ENCODE data around the gene SPRY1. TPM values are rescaled to one million over a fixed set of nuclear protein-coding genes. Genes with fewer than 3 reads are reported as not detected.

Gene SPRY1
- total RNA-seq, 1 donor from 2014 or later: 87.3 TPM

GRCh38 chr4:123408471-123409084 is 12.0 kb downstream of the SPRY1 start:
- DNase-seq (ENCODE audit: extremely low read depth, low read depth, low spot score): no peak

DNA sequence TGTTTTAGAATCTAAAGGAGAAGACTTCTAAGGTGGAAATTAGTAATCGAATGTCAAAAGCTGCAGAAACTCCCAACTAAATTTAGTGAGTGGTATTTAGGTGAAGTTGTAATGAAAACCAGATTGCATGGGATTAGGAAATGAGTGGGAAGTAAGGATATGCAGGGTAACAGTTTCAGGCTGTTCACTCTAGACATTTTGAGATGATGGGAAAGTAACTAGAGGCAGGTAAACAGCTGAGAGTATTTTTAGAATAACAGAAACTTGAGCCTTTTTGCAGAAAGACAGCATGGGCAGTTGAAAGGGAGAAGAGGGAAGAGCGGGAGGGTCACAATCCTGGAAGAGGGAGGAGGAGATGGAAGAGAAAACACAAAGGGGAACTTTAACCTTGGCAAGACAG is 12.7 kb downstream of the SPRY1 start:
- no peak for DNase-seq (ENCODE audit: extremely low read depth, low read depth, low spot score)

DNA sequence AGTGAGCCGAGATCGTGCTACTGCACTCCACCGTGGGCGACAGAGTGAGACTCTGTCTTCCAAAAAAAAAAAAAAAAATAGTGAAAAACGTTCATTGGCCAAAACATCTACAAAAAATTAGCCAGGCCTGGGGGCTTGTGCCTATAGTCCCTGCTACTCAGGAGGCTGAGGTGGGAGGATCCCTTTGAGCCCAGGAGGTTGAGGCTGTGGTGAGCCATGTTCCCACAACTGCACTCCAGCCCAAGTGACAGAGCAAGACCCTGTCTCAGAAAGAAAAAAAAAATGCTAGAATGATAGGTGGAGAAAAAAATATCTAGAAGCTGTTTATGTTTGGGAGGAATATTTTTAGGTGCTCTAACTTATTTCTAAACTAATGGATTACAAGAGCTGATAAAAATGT is 14.9 kb downstream of the SPRY1 start:
- no peak for DNase-seq (ENCODE audit: extremely low read depth, low read depth, low spot score)

DNA sequence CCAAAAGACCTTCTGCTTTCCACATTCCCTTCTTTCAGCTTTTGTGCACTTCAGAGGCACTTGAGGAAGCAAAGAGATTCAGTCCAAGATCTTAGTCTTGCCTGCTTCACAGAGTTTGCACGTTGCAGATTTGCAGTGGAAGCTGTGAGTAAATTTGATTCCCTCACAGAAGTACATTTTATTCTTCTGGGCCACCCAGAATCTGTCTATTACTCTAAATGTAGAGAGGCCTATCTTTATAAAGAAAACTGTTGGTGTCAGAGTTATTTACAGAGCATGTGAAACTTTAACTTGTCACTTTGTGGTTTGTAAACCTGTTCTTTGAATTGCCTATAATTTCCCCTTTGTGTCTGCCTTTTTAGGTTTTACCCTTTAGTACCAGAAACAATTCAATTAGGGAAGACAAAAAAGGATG is 15.5 kb downstream of the SPRY1 start:
- no peak for DNase-seq (ENCODE audit: extremely low read depth, low read depth, low spot score)

DNA sequence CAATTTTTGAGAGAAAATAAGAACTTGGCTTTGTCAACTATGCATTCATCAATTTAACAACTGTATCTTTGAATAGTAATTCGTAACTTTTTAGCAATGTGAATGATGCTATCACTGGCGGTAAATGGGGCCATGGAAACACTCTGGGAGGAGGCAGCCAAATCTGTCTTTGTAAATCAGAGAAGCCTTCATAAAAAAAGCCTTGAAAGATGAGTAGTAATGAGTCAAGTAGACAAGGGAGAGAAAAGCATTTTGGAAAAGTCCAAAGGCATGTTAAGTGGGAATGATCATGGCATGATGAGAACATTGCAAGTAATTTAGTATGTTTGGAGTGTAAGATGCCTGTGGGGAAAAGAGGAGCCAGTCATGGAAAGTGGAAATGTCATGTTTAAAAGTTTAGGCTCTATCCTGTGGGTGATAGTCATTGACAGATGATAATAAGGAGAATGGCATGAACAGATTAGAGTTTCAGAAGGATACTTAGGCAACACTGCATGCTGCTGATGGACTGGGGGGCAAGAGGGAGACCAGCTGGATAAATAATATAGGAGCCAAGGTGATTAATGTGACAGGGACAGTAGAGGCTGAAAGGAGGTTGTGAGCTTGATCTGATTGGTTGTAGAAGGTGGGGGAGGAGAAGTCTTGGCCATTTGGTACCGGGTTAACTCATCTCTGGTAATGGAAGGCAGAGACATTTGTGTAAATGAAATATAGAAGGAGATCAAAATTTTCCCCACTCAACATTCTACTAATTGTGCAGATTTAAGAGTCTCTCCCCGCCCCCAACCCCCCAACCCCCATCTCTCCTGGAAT is 16.3 kb downstream of the SPRY1 start:
- DNase-seq (ENCODE audit: extremely low read depth, low read depth, low spot score): no peak

DNA sequence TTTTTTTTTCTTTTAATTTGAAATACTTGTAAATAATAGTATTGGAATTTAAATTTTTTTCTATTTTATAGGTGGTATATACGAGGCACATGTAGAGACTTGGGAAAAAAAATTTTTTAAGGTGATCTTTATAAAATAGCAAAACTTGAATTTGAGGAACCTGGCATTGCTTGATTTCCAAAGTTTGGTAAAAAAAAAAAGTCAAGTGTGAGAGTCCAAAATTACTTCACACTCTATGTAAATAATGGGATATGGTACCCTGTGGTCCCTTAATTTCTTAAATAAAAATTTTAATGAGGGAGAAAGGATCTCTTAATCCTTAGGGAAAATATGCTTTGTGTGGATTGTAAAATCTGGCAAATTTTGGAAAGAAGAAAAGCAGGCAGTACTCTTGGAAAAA is 19.0 kb downstream of the SPRY1 start:
- DNase-seq (ENCODE audit: extremely low read depth, low read depth, low spot score): no peak

DNA sequence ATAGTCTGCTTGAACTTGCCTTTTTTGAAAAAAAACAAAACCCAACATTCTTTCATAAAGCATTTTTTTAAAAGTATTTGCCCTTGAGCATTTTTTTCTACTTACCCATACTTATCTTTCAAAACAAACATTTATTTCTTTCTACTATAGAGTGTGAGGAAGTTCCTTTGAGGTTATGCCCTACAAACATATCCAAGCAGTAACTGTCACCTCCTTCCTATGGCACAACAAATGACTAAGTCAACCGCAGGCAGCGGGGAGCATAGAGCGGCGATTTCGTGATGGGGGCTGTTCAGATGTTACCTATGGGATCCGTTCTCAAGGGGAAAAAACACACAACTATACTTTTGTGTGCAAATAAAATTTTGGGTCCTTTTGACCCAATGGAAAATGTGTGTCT is 19.4 kb downstream of the SPRY1 start:
- no peak for DNase-seq (ENCODE audit: extremely low read depth, low read depth, low spot score)

- DNase-seq (ENCODE audit: extremely low read depth, low read depth, low spot score): no peak
These were observed 21.2 kb downstream of the SPRY1 start for GRCh38 chr4:123417813-123418212.

DNA sequence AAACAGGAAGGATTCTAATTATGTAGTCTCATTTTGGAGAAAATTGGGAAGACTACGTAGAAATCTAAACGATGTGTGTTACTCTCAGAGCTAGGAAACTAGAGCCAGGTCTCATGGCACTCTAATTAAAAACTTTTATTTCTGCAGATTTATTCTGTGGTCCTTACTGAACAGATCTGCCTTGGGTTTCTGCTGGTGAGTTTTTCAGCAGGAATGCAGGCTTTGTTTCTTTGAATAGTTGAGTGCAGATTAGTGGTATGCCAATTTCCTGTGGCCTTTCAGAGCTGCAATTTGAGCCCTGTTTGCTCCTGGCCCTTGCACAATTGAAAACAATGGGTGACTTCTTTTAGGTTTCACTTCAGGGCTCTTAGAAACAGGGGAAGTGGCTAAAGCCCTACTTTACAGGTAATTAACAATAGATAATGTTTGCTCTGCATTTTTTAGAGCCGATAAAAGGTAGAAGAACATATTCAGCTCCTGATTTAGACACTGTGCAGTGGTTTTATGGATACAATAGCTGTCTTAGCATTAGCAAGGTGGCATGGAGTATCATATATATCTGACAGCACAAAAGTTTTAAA is 21.8 kb downstream of the SPRY1 start:
- no peak for DNase-seq (ENCODE audit: extremely low read depth, low read depth, low spot score)

DNA sequence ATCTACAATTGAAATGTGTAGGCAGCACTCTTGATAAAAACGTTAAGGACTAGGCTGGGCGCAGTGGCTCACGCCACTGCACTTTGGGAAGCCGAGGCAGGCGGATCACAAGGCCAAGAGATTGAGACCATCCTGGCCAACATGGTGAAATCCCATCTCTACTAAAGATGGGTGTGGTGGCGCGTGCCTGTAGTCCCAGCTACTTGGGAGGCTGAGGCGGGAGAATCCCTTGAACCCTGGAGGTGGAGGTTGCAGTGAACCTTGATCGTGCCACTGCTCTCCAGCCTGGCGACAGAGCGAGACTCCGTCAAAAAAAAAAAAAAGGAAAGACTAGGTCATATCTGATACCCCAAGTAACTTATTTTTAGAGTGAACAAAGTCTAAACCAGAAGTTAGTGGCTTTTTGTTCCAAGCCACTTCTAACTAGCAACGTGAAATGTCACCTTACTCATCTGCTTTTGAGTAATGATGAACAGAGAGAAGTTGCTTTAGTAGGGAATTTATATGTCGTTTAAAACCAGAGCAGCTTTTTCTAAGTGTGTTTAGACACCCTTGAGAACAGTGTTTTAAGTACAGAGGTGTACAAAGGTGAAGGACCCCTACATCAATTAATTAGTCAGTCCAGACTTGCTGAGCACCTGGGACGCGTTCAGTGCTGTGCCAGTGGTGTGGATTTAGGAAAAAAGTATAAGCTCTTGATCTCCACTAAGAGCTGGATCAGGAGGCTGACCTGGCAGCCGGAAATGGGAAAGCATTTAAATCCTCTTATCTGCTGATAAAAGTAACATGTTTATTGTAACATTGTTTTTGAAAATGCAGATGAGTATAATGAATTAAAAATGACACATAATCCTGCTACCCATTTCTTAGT is 23.5 kb downstream of the SPRY1 start:
- DNase-seq (ENCODE audit: extremely low read depth, low read depth, low spot score): no peak

DNA sequence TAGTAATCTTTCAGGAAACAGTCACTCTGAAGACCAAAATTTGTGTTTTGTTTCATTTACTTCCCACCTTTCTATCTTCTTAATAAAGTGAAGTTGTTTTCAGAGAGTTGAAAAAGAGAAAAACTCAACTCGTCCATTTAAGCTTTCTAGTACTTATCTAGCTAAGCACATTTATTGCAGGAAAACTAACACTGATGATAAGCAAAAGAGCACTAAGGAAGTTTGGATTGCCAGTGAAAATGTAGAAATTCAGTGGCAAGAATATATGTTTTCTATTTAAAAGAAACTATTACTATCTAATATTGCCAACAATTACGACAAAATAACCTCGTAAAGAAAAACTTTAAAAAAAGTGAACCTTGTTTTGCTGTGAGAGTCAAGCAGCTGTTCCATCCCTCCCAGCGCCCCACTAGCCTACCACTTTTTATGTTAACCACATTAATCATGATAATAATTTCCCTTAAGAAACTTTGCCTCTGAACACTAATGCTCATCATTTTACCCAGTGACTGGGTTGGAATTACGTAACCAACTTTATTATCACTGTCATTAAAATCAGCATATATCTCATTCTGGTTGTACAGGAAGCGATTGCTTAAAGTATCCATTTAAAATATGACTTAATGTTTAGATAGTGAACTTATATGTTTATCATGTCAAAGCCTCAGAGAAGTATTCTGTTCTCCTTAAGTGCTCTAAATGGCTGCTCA is 24.8 kb downstream of the SPRY1 start:
- no peak for DNase-seq (ENCODE audit: extremely low read depth, low read depth, low spot score)

- DNase-seq (ENCODE audit: extremely low read depth, low read depth, low spot score): no peak
These were observed 25.6 kb downstream of the SPRY1 start for GRCh38 chr4:123421937-123422781.

GRCh38 chr4:123423819-123424218 is 27.2 kb downstream of the SPRY1 start:
- DNase-seq (ENCODE audit: extremely low read depth, low read depth, low spot score): no peak

GRCh38 chr4:123427951-123428350 is 31.4 kb downstream of the SPRY1 start:
- no peak for DNase-seq (ENCODE audit: extremely low read depth, low read depth, low spot score)

DNA sequence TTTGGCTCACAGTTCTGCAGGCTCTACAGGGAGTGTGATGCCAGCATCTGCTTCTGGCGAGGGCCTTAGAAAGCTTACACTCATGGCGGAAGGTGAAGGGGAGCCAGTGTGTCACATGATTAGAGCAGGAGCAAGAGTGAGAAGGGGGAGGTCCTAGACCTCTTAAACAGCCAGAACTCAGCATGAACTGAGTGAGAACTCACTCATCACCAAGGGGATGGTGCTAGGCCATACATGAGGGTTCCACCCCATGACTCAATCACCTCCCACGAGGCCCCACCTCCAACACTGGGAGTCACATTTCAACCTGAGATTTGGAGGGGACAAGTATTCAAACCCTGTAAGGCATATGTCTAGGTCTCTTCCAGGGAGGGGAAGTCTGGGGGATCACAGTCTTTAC is 33.4 kb downstream of the SPRY1 start:
- no peak for DNase-seq (ENCODE audit: extremely low read depth, low read depth, low spot score)

GRCh38 chr4:123430501-123430900 is 33.9 kb downstream of the SPRY1 start:
- no peak for DNase-seq (ENCODE audit: extremely low read depth, low read depth, low spot score)

GRCh38 chr4:123433573-123433972 is 37.0 kb downstream of the SPRY1 start:
- DNase-seq (ENCODE audit: extremely low read depth, low read depth, low spot score): no peak

DNA sequence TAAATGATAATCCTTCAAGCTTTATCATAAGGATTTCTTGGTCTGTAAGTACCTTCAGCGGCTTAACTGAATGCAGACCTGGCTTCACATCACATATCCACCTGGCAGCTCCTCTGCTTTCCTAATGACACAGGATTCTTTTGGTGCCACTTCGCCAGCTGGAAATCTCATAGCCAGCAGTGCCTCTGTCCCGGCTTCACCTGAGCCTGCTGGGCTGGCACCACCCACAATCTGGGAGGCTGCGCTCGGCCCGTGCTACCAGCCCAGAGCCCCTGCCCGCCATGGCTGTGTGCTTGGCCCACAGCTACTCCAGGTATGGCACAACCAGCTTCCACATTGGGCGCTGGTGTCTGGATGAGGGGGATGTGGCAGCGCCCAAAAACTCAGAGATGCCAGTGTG is 37.4 kb downstream of the SPRY1 start:
- no peak for DNase-seq (ENCODE audit: extremely low read depth, low read depth, low spot score)

DNA sequence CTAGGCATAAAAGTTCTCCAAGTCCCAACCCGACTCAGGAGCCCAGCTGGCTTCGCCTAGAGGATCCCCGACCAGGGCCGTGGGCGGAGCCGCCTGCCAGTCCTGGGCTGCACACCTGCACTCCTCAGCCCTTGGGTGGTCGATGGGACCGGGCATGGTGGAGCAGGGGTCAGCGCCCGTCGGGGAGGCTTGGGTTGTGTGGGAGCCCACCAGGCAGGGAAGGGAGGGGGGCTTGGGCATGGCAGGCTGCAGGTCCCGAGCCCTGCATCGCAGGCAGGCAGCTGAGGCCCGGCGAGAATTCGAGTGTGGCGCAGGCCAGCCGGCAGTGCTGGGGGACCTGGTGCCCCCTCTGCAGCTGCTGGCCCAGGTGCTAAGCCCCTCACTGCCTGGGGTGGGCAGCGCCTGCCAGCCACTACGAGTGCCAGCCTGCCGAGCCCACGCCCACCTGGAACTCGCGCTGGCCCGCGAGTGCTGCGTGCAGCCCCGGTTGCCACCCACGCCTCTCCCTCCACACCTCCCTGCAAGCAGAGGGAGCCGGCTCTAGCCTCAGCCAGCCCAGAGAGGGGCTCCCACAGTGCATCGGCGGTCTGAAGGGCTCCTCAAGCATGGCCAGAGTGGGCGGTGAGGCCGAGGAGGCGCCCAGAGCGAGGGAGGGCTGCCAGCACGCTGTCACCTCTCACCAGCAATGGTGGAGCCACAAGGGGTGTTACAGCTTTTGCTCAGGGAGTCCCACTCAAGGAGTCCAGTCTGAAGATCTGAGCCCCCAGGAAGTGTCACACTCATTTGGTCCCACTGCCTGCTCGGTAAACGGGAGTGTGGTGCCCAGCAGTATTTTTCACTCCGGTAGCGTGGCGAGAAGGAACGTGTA is 38.9 kb downstream of the SPRY1 start:
- no peak for DNase-seq (ENCODE audit: extremely low read depth, low read depth, low spot score)
